HUES6 (cell line): Measurements from ENCODE around the gene DIPK1C.

Experiments
- H3K27ac ChIP-seq: 2 replicates; pipeline ENCODE4 v1.7.0; 2013; ENCODE audit warnings: low read depth, mild to moderate bottlenecking, low read length, inconsistent platforms
- H3K27me3 ChIP-seq: 2 replicates; pipeline ENCODE4 v1.6.1; 2013; ENCODE audit warnings: low read length; ENCODE audit not compliant: control insufficient read depth, insufficient read depth
- H3K36me3 ChIP-seq: 2 replicates; pipeline ENCODE4 v1.6.1; 2013; ENCODE audit warnings: low read length; ENCODE audit not compliant: control insufficient read depth, insufficient read depth
- H3K4me1 ChIP-seq: 2 replicates; pipeline ENCODE4 v1.6.1; 2013; ENCODE audit warnings: low read length; ENCODE audit not compliant: control insufficient read depth, insufficient read depth
- H3K4me3 ChIP-seq: 2 replicates; pipeline ENCODE4 v1.5.1; 2013; ENCODE audit warnings: low read depth, low read length
- H3K9ac ChIP-seq: one replicate; pipeline ENCODE4 v1.6.1; 2013; ENCODE audit warnings: mild to moderate bottlenecking, low read length
- H3K9me3 ChIP-seq: 2 replicates; pipeline ENCODE4 v1.6.1; 2013; ENCODE audit warnings: low read depth, low read length; ENCODE audit not compliant: control insufficient read depth, insufficient read depth

The DIPK1C gene

GRCh38 chr18:74399091-74399887, 57.8 kb downstream of the DIPK1C start:
- no peaks in the 10 kb centered on the region for H3K36me3 ChIP-seq
- no peak overlapping the region for H3K4me3 ChIP-seq
- H3K27me3 ChIP-seq = no peaks in the 10 kb centered on the region
- H3K27ac ChIP-seq = no peak overlapping the region
- no peak overlapping the region for H3K9ac ChIP-seq
- no peaks in the 10 kb centered on the region for H3K9me3 ChIP-seq
- H3K4me1 ChIP-seq = peaks cover 4% of the 10 kb centered on the region; the same call in 1 of the 2 replicates

GRCh38 chr18:74397572-74397971, 59.5 kb downstream of the DIPK1C start:
- no peaks in the 10 kb centered on the region for H3K27me3 ChIP-seq
- H3K4me1 ChIP-seq = peaks cover 1% of the 10 kb centered on the region; the same call in 1 of the 2 replicates
- H3K9ac ChIP-seq = no peak overlapping the region
- H3K27ac ChIP-seq = no peak overlapping the region
- H3K9me3 ChIP-seq = no peaks in the 10 kb centered on the region
- H3K4me3 ChIP-seq = no peak overlapping the region
- H3K36me3 ChIP-seq = no peaks in the 10 kb centered on the region

GRCh38 chr18:74396171-74397169, 60.6 kb downstream of the DIPK1C start:
- Histone ChIP-seq H3K9ac (no peak overlapping the region), H3K9me3 (no peaks in the 10 kb centered on the region), H3K27me3 (no peaks in the 10 kb centered on the region), H3K4me1 (no peaks in the 10 kb centered on the region), H3K27ac (no peak overlapping the region), H3K4me3 (no peak overlapping the region), H3K36me3 (no peaks in the 10 kb centered on the region)

GRCh38 chr18:74395648-74396154, 61.4 kb downstream of the DIPK1C start:
- no peak overlapping the region for H3K27ac ChIP-seq
- no peaks in the 10 kb centered on the region for H3K4me1 ChIP-seq
- H3K36me3 ChIP-seq = no peaks in the 10 kb centered on the region
- H3K27me3 ChIP-seq = no peaks in the 10 kb centered on the region
- no peaks in the 10 kb centered on the region for H3K9me3 ChIP-seq
- H3K4me3 ChIP-seq = no peak overlapping the region
- H3K9ac ChIP-seq = no peak overlapping the region

GRCh38 chr18:74395006-74395405, 62.1 kb downstream of the DIPK1C start:
- Histone ChIP-seq H3K9me3 (no peaks in the 10 kb centered on the region), H3K4me3 (no peak overlapping the region), H3K27ac (no peak overlapping the region), H3K9ac (no peak overlapping the region), H3K27me3 (no peaks in the 10 kb centered on the region), H3K4me1 (no peaks in the 10 kb centered on the region), H3K36me3 (no peaks in the 10 kb centered on the region)

- no peaks in the 10 kb centered on the region for H3K9me3 ChIP-seq
- H3K27ac ChIP-seq = no peak overlapping the region
- no peaks in the 10 kb centered on the region for H3K4me1 ChIP-seq
- H3K27me3 ChIP-seq = no peaks in the 10 kb centered on the region
- no peak overlapping the region for H3K9ac ChIP-seq
- H3K4me3 ChIP-seq = no peak overlapping the region
- H3K36me3 ChIP-seq = no peaks in the 10 kb centered on the region
These were observed 64.8 kb downstream of the DIPK1C start for GRCh38 chr18:74392323-74392722.

GRCh38 chr18:74390900-74391299, 66.2 kb downstream of the DIPK1C start:
- no peaks in the 10 kb centered on the region for H3K27me3 ChIP-seq
- H3K36me3 ChIP-seq = no peaks in the 10 kb centered on the region
- H3K4me1 ChIP-seq = no peaks in the 10 kb centered on the region
- no peaks in the 10 kb centered on the region for H3K9me3 ChIP-seq
- no peak overlapping the region for H3K9ac ChIP-seq
- H3K4me3 ChIP-seq = no peak overlapping the region
- H3K27ac ChIP-seq = no peak overlapping the region

GRCh38 chr18:74389991-74390390, 67.1 kb downstream of the DIPK1C start:
- no peaks in the 10 kb centered on the region for H3K4me1 ChIP-seq
- H3K27ac ChIP-seq = no peak overlapping the region
- H3K36me3 ChIP-seq = no peaks in the 10 kb centered on the region
- H3K4me3 ChIP-seq = no peak overlapping the region
- no peaks in the 10 kb centered on the region for H3K9me3 ChIP-seq
- no peak overlapping the region for H3K9ac ChIP-seq
- H3K27me3 ChIP-seq = no peaks in the 10 kb centered on the region

GRCh38 chr18:74389171-74389927, 67.8 kb downstream of the DIPK1C start:
- Histone ChIP-seq H3K9ac (no peak overlapping the region), H3K27ac (no peak overlapping the region), H3K36me3 (no peaks in the 10 kb centered on the region), H3K9me3 (no peaks in the 10 kb centered on the region), H3K4me3 (no peak overlapping the region), H3K27me3 (no peaks in the 10 kb centered on the region), H3K4me1 (no peaks in the 10 kb centered on the region)

GRCh38 chr18:74388227-74388626, 68.9 kb downstream of the DIPK1C start:
- H3K9me3 ChIP-seq = no peaks in the 10 kb centered on the region
- H3K27ac ChIP-seq = no peak overlapping the region
- no peaks in the 10 kb centered on the region for H3K27me3 ChIP-seq
- no peak overlapping the region for H3K4me3 ChIP-seq
- peaks cover 4% of the 10 kb centered on the region; the same call in 1 of the 2 replicates for H3K4me1 ChIP-seq
- H3K36me3 ChIP-seq = no peaks in the 10 kb centered on the region
- no peak overlapping the region for H3K9ac ChIP-seq
